Stimulated activated CD8-positive, alpha-beta memory T cell treated with anti-CD3 and anti-CD28 coated beads, Interleukin-12 subunit alpha, Interleukin-12 subunit beta, amount 100 ng/mL, for 24 hours (primary cell): ENCODE data around the gene UPK1A.
"Not testable (repeated sequence)": the region's sequence is repeated elsewhere in the genome, so short reads cannot be mapped to it uniquely, and the experiment has no call there.

ENCODE experiments used
- DNase-seq: peaks from one replicate; pipeline ENCODE4 v3.0.0-alpha.2; 2020; ENCODE audit errors: extremely low read depth

UPK1A gene

DNA sequence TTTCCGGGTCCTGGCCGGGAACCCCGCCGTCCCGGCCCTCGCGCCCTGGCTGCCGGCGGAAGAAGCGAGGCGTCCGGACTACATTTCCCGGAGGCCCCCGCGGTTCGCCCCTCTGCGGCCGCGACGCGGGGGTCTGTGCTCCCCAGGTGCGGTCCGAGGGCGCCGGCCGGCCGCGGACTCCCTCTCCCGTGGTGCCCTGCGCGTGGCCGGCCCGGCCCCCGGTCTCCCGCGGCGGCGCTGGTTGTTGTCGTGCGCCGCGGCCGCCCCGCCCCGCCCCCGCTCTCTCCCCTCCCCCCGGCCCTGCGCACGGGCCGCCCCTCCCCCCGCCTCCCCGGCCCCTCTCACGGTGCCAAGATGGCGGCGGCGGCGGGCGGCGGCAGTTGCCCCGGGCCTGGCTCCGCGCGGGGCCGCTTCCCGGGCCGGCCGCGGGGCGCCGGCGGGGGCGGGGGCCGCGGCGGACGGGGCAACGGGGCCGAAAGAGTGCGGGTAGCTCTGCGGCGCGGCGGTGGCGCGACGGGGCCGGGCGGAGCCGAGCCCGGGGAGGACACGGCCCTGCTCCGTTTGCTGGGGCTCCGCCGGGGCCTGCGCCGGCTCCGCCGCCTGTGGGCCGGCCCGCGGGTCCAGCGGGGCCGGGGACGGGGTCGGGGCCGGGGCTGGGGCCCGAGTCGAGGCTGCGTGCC, 51.5 kb downstream of the UPK1A start, which contains the start of gene KMT2B:
TSS of gene KMT2B (plus strand) at position 339 of the 680 bp plus-strand sequence. CDS start at position 355, 16 bp downstream.
- no peak for DNase-seq

DNA sequence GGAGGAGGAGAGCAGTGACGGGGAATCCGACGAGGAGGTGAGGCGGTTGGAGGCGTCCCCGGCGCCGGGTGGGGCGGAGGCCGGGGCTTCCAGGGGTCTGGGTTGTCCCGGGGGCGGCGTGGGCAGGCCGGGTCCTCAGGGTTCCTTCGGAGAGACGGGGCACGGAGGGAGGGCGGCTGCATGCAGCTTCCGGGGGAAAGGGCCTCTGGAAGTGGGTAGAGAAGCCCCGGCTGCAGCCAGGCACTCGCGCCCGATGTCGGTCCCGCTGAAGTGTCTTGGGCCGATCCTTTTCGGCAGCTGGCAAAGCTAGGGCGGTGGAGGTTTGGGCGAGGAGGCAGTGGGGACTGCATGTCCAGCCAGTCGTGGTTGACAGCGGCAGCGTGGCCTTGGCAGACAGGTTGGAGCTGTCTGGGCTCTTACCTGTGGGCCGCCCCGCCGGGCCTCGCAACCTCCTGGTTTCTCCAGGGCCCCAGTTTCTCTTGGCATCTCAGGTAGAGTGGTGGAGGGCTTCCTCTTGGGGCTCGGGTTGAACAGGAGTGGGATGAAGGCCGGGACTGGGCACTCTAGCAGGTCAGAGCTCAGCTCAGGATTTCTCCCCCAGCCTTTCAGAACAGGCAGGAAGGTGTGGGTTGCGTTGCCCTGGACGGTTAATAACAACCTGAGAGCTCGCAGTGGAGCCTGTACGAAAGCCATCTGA, 52.2 kb downstream of the UPK1A start:
- no peak for DNase-seq

- no peak for DNase-seq
Observed at GRCh38 chr19:35719402-35720162, 53.3 kb downstream of the UPK1A start.

DNA sequence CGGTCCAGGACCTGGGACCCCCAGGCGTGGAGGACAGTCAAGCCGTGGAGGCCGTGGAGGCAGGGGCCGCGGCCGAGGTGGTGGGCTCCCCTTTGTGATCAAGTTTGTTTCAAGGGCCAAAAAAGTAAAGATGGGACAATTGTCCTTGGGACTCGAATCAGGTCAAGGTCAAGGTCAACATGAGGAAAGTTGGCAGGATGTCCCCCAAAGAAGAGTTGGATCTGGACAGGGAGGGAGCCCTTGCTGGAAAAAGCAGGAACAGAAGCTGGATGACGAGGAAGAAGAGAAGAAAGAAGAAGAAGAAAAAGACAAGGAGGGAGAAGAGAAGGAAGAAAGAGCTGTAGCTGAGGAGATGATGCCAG, 53.8 kb downstream of the UPK1A start:
- DNase-seq, result no peak

- no peak for DNase-seq
Observed at GRCh38 chr19:35720648-35721047, 54.3 kb downstream of the UPK1A start.

GRCh38 chr19:35721374-35721773, 55.1 kb downstream of the UPK1A start:
- DNase-seq, result no peak

- no peak for DNase-seq
Observed at GRCh38 chr19:35722461-35722860, 56.1 kb downstream of the UPK1A start.

GRCh38 chr19:35722897-35723296, 56.6 kb downstream of the UPK1A start:
- DNase-seq, result no peak

GRCh38 chr19:35723671-35724070, 57.4 kb downstream of the UPK1A start:
- DNase-seq, result no peak

DNA sequence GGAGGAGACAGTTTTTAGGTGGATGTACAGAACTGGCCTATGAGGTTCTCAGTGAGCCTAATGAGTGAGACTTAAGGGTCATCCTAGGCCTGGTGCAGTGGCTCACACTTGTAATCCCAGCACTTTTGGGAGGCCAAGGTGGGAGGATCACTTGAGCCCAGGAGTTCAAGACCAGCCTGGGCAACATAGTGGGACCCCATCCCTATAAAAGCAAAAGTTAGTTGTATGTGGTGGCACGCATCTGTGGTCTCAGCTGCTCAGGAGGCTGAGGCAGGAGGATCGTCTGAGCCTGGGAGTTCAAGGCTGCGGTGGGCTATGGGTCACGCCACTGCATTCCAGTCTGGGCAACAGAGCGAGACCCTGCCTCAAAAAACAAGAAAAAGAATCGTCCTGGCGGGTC, 57.8 kb downstream of the UPK1A start:
- DNase-seq, result not testable (repeated sequence)

DNA sequence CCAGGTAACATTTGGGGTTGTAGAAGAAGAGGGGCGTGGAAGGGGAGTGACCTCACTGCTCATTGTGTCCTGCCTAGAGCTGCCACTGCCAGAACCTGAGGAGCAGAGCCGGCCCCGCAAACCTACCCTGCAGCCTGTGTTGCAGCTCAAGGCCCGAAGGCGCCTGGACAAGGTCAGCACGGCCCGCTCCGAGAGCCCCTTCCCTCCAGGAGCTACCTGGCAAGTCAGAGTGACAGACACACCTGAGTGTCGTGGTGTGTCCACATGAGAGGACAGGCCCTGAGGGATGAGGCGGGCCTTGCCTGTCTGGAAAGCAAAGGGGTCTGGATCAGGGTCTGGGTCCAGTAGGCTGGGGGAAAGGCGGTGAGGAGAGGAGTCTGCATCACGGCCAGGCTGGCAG, 58.2 kb downstream of the UPK1A start:
- no peak for DNase-seq

DNA sequence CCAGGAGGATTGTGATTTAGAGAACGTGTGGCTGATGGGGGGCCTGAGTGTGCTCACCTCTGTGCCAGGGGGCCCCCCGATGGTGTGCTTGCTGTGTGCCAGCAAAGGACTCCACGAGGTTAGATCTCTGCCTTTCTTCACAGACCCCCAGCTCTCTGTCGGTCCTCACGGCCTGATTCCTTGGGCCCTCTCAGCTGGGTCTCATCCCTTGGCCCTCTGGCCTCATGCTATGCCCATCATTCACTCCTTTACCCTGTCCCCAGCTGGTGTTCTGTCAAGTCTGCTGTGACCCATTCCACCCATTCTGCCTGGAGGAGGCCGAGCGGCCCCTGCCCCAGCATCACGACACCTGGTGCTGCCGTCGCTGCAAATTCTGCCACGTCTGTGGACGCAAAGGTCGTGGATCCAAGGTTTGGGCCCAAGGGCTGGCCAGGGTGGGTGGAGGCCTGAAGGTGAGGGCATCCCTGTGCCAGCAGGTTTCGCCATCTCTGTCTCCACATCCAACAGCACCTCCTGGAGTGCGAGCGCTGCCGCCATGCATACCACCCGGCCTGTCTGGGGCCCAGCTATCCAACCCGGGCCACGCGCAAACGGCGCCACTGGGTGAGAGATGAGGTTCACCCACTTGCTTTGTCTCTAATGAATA, 59.0 kb downstream of the UPK1A start:
- no peak for DNase-seq

- DNase-seq, result no peak
Observed at GRCh38 chr19:35727053-35727955, 61.0 kb downstream of the UPK1A start.
